Keratinocyte (primary cell): ENCODE results near the gene RAB3D.

Experiments
- CTCF ChIP-seq, 3 experiments: IDR thresholded peaks in 1 of 3; conservative IDR thresholded peaks in 1 of 3; optimal IDR thresholded peaks in 1 of 3; 2 replicates in 2 of 3; 3 replicates in 1 of 3; pipeline versions ENCODE3 to v1.5.1; 2011; ENCODE audit warnings: low read length in 3 of 3, mild to moderate bottlenecking in 3 of 3, moderate library complexity in 2 of 3, control low read depth in 1 of 3, inconsistent platforms in 1 of 3; ENCODE audit not compliant: insufficient read depth in 2 of 3; ENCODE audit errors: extremely low read depth in 1 of 3
- EZH2 ChIP-seq: IDR thresholded peaks from one replicate; pipeline ENCODE4 v1.6.1; 2012; ENCODE audit warnings: inconsistent platforms, mild to moderate bottlenecking, low read length, moderate library complexity

- TF ChIP-seq CTCF (optimal IDR thresholded peaks at IDR 0.05 in 1 of 3, IDR thresholded peaks at IDR 0.05 in 1 of 3, conservative IDR thresholded peaks at IDR 0.05 in 1 of 3; ENCODE audit: extremely low read depth in 1 of 3, insufficient read depth in 2 of 3, low read length in 3 of 3), result no peak
- no peak for TF ChIP-seq EZH2
Measured at GRCh38 chr19:11359421-11359820, 20.0 kb upstream of the RAB3D start.
